Measurements from ENCODE around the gene KIAA1671. TPM values are rescaled to one million over a fixed set of nuclear protein-coding genes. Genes with fewer than 3 reads are reported as not detected.

Gene KIAA1671
- total RNA-seq, 1 donor from 2014 or later: 17.6 TPM

DNA sequence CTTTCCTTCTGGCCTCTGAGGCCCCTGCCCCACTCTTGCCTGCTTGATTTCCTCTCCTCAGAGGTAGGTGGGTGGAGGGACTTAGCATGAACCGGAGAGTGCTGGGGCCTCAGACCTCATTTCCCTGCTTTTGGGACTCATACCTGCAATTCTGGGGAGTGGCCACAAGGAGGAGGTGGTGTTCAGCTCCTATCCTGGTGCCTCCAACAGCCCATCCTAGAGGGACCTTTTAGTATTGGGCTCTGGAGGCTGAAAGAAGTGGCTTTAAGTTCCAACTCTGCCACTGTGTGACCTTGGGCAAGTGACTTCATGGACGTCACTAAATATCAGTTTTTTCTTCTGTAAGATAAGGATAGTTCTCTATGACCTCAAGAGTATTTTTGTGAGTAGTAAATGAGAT lies 98.6 kb downstream of the KIAA1671 start:
- no peak for DNase-seq (ENCODE audit: low spot score)
- Mint-ChIP-seq H3K9me3 (peaks cover 13% of the 10 kb centered on the region), H3K36me3 (ENCODE audit: low read depth) (peaks cover 7% of the 10 kb centered on the region), H3K27me3 (ENCODE audit: insufficient read depth) (peaks cover 5% of the 10 kb centered on the region), H3K4me3 (no peak overlapping the region), H3K27ac (no peak overlapping the region), H3K4me1 (ENCODE audit: low read depth) (peaks cover 17% of the 10 kb centered on the region)
- intact Hi-C loops (cut with micrococcal nuclease): no loop called here

DNA sequence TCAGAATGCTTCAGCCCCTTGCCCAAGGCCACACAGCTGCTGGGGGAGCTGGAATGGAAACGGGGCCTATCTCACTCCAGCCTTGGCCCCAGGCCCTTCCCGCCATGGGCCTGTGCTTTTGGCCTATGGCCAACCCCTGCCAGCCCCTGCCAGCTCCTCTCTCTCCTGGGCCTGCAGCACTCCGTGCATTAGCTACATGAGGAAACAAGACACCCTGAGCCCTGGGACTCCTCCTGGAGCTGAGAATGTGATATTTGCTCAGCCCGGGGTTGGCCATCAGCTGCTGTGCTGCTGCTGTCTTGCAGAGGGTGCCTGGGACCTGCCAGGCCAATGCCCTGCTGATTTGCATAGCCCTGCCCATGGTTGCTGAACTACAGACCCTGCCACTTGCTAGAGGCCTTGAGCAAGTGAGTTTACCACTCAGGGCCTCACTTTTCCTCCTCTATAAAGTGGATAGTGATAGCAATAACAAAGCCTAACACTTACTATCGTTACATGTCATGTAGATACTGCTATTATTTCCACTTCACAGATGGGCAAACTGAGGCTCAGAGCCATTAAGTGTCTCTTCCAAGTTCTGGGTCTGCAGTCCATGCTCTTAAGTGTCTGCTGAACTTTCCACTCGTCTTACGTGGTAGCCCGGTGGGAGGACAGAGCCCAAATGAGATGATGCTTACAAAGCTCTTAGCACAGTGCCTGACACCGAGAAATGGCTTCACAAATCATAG lies 99.6 kb downstream of the KIAA1671 start:
- Mint-ChIP-seq H3K27me3 (ENCODE audit: insufficient read depth) (peaks cover 5% of the 10 kb centered on the region), H3K4me1 (ENCODE audit: low read depth) (peaks cover 22% of the 10 kb centered on the region), H3K36me3 (ENCODE audit: low read depth) (peaks cover 7% of the 10 kb centered on the region), H3K9me3 (peaks cover 13% of the 10 kb centered on the region), H3K27ac (no peak overlapping the region), H3K4me3 (no peak overlapping the region)
- no peak for DNase-seq (ENCODE audit: low spot score)
- intact Hi-C loops (cut with micrococcal nuclease): no loop called here

DNA sequence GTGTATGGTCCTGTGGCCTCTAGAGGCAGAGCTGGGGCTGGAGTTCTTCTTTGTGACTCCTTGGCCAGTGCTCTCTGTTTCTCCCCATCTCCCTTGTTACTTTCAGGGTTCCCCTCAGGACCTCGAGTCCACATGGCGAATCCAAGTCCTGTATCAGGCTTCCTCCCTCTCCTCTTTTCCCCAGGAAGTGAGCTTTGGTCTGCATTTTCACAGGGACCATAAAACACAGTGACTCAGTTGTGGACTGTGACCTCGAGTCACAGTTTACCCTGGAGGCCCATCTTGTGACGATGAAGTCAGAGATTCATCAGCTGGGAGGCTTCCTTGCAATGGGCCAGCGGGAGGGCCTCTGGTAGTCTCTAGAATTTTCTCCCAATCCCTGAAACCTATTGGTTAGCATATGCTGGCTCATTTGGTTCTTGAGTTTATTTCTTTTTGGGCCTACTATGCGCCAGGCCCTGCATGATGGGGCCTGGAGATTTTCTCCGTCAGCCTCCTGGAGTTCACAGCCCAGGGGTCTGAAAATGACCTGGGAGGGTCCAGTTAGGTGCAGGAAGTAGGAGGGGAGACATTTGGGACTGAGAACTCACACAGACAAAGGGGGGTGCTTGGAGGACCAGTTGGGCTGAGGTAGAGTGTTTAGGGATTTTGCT lies 100.8 kb downstream of the KIAA1671 start:
- intact Hi-C loops (cut with micrococcal nuclease): no loop called here
- H3K27ac Mint-ChIP-seq: no peak overlapping the region
- no peak overlapping the region for H3K4me3 Mint-ChIP-seq
- H3K4me1 Mint-ChIP-seq (ENCODE audit: low read depth): peaks cover 28% of the 10 kb centered on the region
- peaks cover 3% of the 10 kb centered on the region for H3K27me3 Mint-ChIP-seq (ENCODE audit: insufficient read depth)
- H3K9me3 Mint-ChIP-seq: peaks cover 13% of the 10 kb centered on the region
- H3K36me3 Mint-ChIP-seq (ENCODE audit: low read depth): peaks cover 7% of the 10 kb centered on the region
- no peak for DNase-seq (ENCODE audit: low spot score)

DNA sequence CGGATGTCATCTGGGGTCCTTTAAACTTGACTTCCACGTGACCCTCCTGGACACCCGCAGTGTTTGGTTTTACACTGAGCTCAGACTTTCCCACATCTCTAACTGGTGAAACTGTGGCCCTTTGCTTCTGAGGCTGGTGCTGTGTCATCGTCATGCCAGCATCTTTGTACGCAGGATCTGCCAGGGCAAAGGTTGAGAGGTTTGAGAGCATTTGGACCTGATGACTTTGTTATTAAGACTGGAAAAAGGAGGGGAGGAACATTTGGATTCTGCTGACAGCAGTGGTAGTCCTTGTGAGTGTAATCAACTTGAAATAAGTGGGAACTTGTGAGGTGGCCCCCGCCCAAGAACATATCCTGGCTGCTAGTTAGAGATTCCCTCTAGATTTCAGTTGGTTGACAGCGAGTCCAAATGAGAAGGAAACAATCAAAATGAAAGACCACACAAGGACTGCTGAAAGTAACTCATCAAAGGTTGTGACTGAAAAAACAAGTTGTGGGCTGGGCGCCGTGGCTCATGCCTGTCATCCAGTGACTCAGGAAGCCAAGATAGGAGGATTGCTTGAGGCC lies 102.5 kb downstream of the KIAA1671 start:
- Mint-ChIP-seq H3K36me3 (ENCODE audit: low read depth) (peaks cover 7% of the 10 kb centered on the region), H3K27ac (peak overlapping the region; percentile 29), H3K27me3 (ENCODE audit: insufficient read depth) (no peaks in the 10 kb centered on the region), H3K9me3 (peaks cover 13% of the 10 kb centered on the region), H3K4me3 (no peak overlapping the region), H3K4me1 (ENCODE audit: low read depth) (peaks cover 35% of the 10 kb centered on the region)
- no peak for DNase-seq (ENCODE audit: low spot score)
- intact Hi-C loops (cut with micrococcal nuclease): loop anchor here (2.0 kb wide), 2 partner anchors 60 to 286 kb away; no protein-coding TSS in a partner anchor

DNA sequence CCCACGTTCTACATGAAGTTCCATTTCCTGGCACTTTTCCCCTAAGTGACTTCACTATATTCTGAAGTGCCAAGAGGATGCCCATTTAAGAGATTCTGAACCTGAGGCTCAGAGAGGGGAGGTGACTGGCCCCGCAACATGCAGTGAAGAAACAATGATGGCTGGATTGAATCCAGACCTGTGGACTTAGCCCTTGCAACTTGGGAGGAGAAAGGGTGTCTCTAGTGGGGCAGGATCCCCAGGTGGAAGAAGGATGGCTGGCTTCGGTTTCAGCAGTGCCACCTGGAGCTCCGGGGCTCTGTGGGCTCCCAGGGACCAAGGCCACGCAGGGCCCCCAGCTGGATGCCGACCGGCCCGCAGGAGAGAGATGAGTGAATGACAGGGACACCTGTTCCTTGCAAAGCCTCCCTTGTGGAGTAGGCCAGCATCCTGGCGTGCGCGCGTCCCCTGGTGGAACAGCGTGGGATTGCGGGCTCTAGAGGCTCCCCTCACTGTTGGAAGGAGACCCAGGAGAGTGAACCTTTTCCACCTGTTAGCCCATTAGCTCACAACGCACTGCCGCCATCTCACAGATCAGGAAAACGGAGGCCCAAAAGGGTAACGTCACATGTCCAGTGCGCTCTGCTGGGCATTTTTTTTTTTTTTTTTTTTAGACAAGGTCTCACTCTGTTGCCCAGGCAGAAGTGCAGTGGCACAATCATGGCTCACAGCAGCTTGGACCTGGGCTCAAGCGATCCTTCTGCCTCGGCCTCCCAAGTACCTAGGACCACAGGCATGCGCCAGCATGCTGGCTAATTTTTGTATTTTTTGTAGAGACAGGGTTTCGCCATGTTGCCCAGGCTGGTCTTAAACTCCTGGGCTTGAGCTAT lies 104.7 kb downstream of the KIAA1671 start:
- Mint-ChIP-seq H3K4me1 (ENCODE audit: low read depth) (peaks cover 55% of the 10 kb centered on the region), H3K36me3 (ENCODE audit: low read depth) (peaks cover 3% of the 10 kb centered on the region), H3K27me3 (ENCODE audit: insufficient read depth) (no peaks in the 10 kb centered on the region), H3K27ac (peak overlapping the region; percentile 44), H3K4me3 (no peak overlapping the region), H3K9me3 (no peaks in the 10 kb centered on the region)
- peak; percentile 65 for DNase-seq (ENCODE audit: low spot score)
- intact Hi-C loops (cut with micrococcal nuclease): loop anchor here (1.0 to 2.0 kb wide), 2 partner anchors 104 to 119 kb away; partner anchors contain the start of gene KIAA1671

DNA sequence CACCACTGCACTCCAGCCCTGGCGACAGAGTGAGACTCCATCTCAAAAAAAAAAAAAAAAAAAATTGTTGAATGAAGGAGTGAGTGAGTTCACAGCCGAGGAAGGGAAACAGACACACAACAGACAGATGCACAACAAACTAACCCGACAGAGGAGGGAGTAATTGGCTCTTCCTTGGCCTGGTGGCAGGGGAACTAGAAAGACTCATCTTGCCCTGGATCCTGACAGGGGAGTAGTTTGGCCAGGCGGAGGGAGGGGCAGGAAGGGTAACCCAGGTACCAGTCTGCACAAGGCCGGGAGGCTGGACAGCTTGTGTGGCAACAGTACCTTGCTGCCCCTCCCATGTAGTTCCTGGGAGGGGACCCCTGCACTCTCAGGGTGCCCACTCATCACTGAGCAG lies 106.9 kb downstream of the KIAA1671 start:
- no peak for DNase-seq (ENCODE audit: low spot score)
- Mint-ChIP-seq H3K4me1 (ENCODE audit: low read depth) (peaks cover 73% of the 10 kb centered on the region), H3K27ac (peak overlapping the region; percentile 40), H3K4me3 (no peak overlapping the region), H3K36me3 (ENCODE audit: low read depth) (no peaks in the 10 kb centered on the region), H3K27me3 (ENCODE audit: insufficient read depth) (no peaks in the 10 kb centered on the region), H3K9me3 (no peaks in the 10 kb centered on the region)
- intact Hi-C loops (cut with micrococcal nuclease): no loop called here

DNA sequence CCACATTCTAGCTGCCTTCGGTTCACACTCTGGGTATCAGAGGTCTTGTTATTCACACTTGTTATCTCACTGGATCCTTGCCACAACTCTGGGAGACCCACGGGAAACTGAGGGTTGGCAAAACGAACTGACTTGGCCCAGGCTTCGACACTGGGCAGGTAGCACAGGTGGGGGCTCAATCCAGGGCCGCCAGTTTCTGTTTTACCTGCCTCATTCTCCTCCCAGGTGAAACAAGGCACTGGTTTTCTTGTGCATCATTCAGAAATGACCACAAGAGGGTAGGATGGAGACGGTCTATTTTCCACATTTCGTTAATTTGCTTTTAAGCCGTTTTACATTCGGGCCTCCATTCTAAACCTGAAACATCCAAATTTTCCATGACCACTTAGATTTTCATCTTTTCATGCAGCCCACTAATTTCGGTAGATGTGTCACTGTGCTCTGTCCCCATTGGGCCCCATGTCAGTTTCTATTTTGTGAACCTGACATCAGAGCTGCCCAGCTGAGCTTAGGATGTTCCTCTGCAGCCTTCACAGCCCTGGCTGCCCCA lies 108.1 kb downstream of the KIAA1671 start:
- Mint-ChIP-seq H3K36me3 (ENCODE audit: low read depth) (no peaks in the 10 kb centered on the region), H3K27ac (peak overlapping the region; percentile 85), H3K27me3 (ENCODE audit: insufficient read depth) (no peaks in the 10 kb centered on the region), H3K4me1 (ENCODE audit: low read depth) (peaks cover 69% of the 10 kb centered on the region), H3K4me3 (peak overlapping the region; percentile 69), H3K9me3 (no peaks in the 10 kb centered on the region)
- intact Hi-C loops (cut with micrococcal nuclease): loop anchor here (1.0 to 5.0 kb wide), 9 partner anchors 10 to 1612 kb away; partner anchors contain the start of genes GUCD1 and SNRPD3
- no peak for DNase-seq (ENCODE audit: low spot score)

DNA sequence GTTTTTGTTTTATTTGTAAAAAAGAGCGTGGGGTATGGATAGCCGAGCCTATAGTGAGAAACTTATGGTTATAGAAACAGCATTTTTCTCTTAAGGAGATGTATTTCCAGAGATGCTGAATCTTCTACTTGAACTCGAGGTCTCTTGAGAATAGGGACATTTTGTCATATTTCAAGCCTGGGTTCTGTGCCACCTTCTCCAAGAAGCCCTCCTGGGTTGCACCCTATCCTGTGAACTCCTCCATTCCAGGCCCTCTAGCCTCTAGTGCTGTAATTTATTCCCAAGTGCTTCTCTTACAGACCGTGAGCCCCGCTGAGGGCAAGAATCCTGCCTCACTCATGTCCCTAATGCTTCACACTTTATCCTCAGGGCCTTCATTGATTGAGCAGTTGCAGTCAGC lies 108.6 kb downstream of the KIAA1671 start:
- intact Hi-C loops (cut with micrococcal nuclease): loop anchor here (2.0 to 5.0 kb wide), 3 partner anchors 426 to 1612 kb away; partner anchors contain the start of genes GUCD1 and SNRPD3
- DNase-seq (ENCODE audit: low spot score): no peak
- Mint-ChIP-seq H3K27ac (peak overlapping the region; percentile 85), H3K4me1 (ENCODE audit: low read depth) (peaks cover 67% of the 10 kb centered on the region), H3K27me3 (ENCODE audit: insufficient read depth) (no peaks in the 10 kb centered on the region), H3K36me3 (ENCODE audit: low read depth) (no peaks in the 10 kb centered on the region), H3K9me3 (no peaks in the 10 kb centered on the region), H3K4me3 (peak overlapping the region; percentile 69)

DNA sequence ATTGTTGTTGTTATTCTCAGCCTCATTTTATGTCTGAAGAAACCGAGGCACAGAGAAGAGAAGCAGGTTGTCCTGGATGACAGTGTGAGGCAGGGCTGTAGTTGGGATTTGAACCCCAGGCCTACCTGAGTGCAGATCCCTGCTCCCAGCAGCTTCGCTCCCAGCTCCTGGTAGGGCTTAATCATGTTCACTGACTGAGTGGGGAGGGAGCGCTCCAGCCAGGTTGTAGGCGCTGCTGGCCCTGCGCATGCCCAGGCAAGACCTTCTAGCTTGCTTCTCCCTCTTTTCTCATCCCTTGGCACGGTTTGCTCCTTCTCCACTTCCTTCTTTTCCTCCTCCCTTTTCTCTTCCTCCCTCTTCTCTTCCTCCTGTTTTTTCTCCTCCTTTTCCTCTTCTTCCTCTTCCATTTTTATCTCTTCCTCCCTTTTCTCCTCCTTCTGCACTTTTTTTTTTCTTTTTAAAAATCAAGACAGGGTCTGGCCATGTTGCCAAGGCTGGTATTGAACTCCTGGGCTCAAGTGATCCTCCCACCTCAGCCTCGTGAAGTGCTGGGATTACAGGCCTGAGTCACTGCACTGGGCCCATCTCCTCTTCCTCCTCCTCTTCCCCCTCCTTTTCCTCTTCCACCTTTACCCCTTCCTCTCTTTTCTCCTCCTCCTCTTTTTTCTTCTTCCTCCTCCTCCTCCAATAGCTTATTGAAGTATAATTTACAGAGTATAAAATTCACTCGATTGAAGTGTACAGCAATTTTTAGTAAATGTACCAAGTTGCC lies 109.3 kb downstream of the KIAA1671 start:
- Mint-ChIP-seq H3K9me3 (no peaks in the 10 kb centered on the region), H3K4me1 (ENCODE audit: low read depth) (peaks cover 65% of the 10 kb centered on the region), H3K4me3 (peak overlapping the region; percentile 65), H3K27ac (peak overlapping the region; percentile 85), H3K36me3 (ENCODE audit: low read depth) (no peaks in the 10 kb centered on the region), H3K27me3 (ENCODE audit: insufficient read depth) (no peaks in the 10 kb centered on the region)
- intact Hi-C loops (cut with micrococcal nuclease): loop anchor here (2.0 to 5.0 kb wide), 3 partner anchors 425 to 1611 kb away; partner anchors contain the start of genes GUCD1 and SNRPD3
- no peak for DNase-seq (ENCODE audit: low spot score)

DNA sequence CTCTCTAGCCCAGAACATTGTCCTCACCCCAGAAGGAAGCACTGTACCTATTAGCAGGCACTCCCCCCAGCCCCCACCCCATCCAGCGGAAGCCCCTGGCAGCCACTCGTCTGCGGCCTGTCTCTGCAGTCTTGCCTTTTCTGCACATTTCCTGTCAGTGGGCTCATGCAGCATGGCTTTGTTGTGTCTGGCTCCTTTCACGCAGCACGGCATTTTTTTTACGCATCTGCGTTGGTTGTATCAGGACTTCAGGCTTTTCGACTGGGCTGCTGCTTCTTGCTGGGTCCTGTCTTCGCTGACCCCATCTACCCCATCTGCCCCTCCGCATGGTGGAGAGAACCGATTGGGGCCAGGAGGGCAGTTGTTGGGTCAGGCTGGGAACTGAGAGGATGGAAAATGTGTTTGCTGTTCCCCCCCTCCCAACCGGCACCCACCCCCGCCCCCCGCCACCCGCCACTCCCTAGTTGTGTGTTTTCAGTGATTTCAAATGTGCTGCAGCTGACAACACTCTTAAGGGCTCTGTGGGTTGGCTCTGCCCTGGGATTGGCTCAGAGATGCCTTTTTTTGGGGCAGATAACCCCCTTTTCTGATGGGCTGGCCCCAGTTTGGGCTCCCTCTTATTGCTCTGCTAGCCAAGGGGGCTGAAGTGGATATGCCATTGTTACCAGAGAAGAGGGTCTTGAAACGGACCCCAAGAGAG lies 110.0 kb downstream of the KIAA1671 start:
- H3K36me3 Mint-ChIP-seq (ENCODE audit: low read depth): no peaks in the 10 kb centered on the region
- H3K4me1 Mint-ChIP-seq (ENCODE audit: low read depth): peaks cover 64% of the 10 kb centered on the region
- H3K27ac Mint-ChIP-seq: peak overlapping the region; percentile 85
- peak overlapping the region; percentile 65 for H3K4me3 Mint-ChIP-seq
- no peaks in the 10 kb centered on the region for H3K27me3 Mint-ChIP-seq (ENCODE audit: insufficient read depth)
- no peaks in the 10 kb centered on the region for H3K9me3 Mint-ChIP-seq
- DNase-seq (ENCODE audit: low spot score): peak; percentile 52
- intact Hi-C loops (cut with micrococcal nuclease): loop anchor here (5.0 kb wide), 1 partner anchor 505 kb away; the partner anchor contains the start of genes GUCD1 and SNRPD3

DNA sequence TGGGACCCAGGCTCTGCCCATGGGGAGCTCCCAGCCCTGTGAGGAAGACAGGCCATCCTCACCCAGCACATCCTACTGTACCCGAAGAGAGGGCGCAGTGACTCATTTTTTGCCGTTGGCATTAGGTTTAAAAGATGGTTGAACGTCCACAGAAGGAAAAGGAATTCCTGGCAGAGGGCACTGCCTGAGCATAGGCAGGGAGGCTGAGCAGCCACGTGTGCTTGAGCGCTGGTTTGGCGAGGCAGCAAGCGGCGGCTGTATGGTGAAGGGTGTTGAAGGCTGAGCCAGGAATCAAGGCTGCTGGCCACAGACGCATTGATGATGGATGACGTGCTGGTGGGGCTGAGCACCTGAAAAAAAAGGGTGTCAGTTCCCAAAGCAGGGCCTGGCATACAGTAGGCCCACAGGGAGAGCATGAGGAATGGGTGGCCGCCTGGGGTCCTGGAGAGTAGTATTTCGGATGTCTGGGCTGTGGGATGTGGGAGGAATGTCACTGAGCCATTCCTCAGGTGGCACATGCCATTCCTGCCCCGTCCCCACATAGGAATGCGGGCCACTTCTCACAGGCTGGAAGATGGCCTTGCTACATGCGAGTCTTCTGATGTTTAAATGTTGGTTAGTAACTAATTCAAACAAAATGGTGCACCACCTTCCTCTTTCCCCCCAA lies 112.5 kb downstream of the KIAA1671 start:
- H3K36me3 Mint-ChIP-seq (ENCODE audit: low read depth): no peaks in the 10 kb centered on the region
- H3K9me3 Mint-ChIP-seq: no peaks in the 10 kb centered on the region
- H3K27me3 Mint-ChIP-seq (ENCODE audit: insufficient read depth): no peaks in the 10 kb centered on the region
- no peak overlapping the region for H3K4me3 Mint-ChIP-seq
- H3K27ac Mint-ChIP-seq: no peak overlapping the region
- peaks cover 79% of the 10 kb centered on the region for H3K4me1 Mint-ChIP-seq (ENCODE audit: low read depth)
- DNase-seq (ENCODE audit: low spot score): no peak
- intact Hi-C loops (cut with micrococcal nuclease): loop anchor here (5.0 kb wide), 1 partner anchor 508 kb away; the partner anchor contains the start of genes GUCD1 and SNRPD3

Measured in activated T-helper 1 cell treated with anti-CD3 and anti-CD28 coated beads, Interleukin-12 subunit alpha, Interleukin-12 subunit beta, Interleukin-2, Interleukin-4 antibody, amounts not matched to agents 30 ng/mL and 10 ng/mL and 1 ng/mL, durations not matched to agents 14 hours and 24 hours and 36 hours (primary cell).